Neuron (in vitro differentiated cells): ENCODE results near the gene PPFIA4.

Experiments
- H2AFZ ChIP-seq: one replicate; pipeline ENCODE4 v1.6.1; 2013; ENCODE audit warnings: low read depth, mild to moderate bottlenecking, inconsistent platforms, low read length, moderate library complexity
- H3K27me3 ChIP-seq: one replicate; pipeline ENCODE4 v1.6.1; 2013; ENCODE audit warnings: low read length; ENCODE audit not compliant: insufficient read depth
- H3K36me3 ChIP-seq: one replicate; pipeline ENCODE4 v1.6.1; 2013; ENCODE audit warnings: low read length; ENCODE audit not compliant: insufficient read depth
- H3K4me1 ChIP-seq: one replicate; pipeline ENCODE4 v1.6.1; 2013; ENCODE audit warnings: low read length; ENCODE audit not compliant: insufficient read depth
- H3K4me3 ChIP-seq: 2 replicates; pipeline ENCODE4 v1.5.1; 2013; ENCODE audit warnings: mild to moderate bottlenecking, low read length, moderate library complexity
- H3K9me3 ChIP-seq: one replicate; pipeline ENCODE4 v1.6.1; 2013; ENCODE audit warnings: low read length

PPFIA4 gene

DNA sequence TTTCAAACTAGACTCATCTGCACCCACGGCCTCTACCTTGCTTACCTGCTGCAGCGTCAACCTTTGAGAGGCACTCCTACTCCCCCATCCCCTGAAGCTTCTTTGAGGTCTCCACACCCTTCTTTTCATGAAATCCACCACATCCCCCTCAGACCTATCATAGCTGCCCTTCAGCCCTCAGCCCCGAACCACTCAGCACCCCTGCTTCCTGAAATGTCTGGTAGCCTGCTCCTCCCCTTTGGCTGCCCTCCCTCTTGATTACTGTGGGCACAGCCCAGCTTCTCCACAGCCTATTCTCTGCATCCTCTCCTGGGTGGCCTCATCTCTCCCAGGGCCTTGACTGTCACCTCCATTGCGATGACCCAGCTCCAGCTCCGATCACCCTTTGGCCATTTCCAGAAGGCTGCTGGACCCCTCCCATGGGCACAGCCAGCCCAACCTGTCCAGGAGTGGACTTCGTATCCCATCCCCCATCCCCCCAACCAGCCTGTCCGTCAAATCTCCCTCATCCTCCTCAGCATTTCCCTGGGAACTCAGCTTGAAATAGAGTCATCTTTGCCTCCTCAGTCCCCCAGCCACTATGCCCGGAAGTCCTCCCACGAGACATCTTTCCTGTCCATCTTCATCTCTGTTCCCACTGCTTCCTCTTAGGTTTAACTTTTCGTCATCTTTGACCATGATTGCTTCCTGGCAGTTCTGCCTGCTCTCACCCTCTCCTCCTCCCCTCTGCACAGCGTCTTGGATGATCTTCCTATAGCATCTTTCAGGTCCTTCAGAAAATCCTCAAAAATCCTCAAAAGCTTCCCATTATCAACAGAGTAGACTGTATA is 95.1 kb downstream of the PPFIA4 start:
- H2AFZ ChIP-seq, result no peak overlapping the region
- no peaks in the 10 kb centered on the region for H3K4me1 ChIP-seq
- no peaks in the 10 kb centered on the region for H3K9me3 ChIP-seq
- H3K4me3 ChIP-seq, result no peak overlapping the region
- H3K27me3 ChIP-seq, result peaks cover 39% of the 10 kb centered on the region
- no peaks in the 10 kb centered on the region for H3K36me3 ChIP-seq

DNA sequence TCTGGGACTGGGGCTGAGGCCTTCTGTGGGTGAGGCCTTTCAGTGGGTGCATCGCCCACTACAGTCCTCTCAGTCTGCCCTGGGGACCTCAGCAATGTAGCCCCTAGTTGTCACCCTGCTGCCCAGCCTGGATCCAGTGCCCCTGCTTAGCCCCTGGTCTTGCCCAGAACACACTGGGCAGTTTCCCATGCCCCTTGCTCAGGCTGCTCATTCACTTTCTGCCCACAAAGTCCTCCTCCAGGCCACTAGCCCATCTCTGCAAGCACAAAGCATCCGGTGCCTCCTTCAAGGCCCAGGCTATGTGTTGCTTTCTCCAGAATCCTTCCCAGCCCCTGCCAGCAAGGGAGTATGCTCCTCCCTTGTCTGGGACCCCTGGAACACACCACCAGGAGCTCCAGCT is 95.9 kb downstream of the PPFIA4 start:
- Histone ChIP-seq H3K4me1 (peaks cover under 1% of the 10 kb centered on the region), H3K36me3 (no peaks in the 10 kb centered on the region), H3K4me3 (no peak overlapping the region), H3K9me3 (no peaks in the 10 kb centered on the region), H2AFZ (no peak overlapping the region), H3K27me3 (peaks cover 43% of the 10 kb centered on the region)

DNA sequence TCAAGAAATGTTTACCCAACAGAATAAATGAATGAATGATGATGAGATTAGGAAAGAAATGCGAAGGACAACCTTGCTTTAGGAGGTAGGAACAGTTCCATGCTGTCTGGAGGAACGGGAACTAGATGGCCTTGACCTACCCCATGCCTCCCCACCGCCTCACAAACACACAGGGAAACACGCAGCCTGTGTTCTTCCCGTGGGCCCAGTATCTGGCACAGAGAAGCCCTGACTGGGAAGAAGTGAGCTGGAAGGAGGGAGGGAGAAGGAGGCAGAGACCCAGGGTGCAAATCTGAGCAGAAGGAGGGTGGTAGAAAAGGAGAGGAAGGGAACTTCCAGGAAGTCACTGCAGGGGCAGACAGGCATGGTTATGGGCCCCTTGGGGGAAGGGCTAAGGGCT is 97.7 kb downstream of the PPFIA4 start:
- Histone ChIP-seq H2AFZ (no peak overlapping the region), H3K9me3 (no peaks in the 10 kb centered on the region), H3K36me3 (no peaks in the 10 kb centered on the region), H3K4me3 (no peak overlapping the region), H3K27me3 (peaks cover 59% of the 10 kb centered on the region), H3K4me1 (peaks cover 4% of the 10 kb centered on the region)

DNA sequence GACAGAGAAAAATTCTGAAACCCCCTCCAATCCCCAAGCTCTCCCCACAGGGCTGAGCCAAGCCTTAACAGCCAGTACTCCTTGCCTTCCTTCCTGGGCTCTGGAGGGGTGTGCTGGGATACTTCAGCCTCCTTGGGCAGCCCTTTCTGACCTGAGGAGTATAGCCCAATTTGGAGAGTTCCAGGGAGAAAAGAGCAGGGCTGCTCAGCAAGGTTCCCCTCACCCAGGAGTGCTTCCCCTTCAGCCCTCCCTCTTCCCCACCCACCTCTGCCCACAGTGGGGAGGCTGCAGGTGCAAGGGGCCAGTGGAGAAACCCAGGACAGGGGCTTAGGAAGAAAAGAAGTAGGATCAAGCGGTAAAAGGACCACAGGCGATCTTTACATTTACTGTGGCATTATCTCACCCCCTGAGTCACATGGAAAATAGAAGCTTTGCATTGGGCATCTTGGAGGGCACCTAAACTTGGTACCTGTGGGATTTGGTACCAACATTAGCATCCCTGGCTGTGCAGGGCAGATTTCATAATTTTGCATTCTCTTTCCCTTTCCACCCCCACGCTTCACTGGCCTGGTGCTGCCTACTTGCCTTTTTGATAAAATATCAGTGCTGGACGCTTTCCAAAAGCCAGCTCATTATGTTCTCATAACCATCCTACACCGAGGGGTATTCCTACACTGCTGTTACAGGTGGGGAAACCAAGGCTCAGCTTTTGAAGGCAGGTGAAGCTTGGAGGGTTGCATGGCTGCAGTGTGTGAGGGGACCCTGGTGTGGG is 98.4 kb downstream of the PPFIA4 start:
- Histone ChIP-seq H3K27me3 (peaks cover 60% of the 10 kb centered on the region), H3K4me1 (peaks cover 4% of the 10 kb centered on the region), H2AFZ (no peak overlapping the region), H3K4me3 (no peak overlapping the region), H3K9me3 (no peaks in the 10 kb centered on the region), H3K36me3 (no peaks in the 10 kb centered on the region)

DNA sequence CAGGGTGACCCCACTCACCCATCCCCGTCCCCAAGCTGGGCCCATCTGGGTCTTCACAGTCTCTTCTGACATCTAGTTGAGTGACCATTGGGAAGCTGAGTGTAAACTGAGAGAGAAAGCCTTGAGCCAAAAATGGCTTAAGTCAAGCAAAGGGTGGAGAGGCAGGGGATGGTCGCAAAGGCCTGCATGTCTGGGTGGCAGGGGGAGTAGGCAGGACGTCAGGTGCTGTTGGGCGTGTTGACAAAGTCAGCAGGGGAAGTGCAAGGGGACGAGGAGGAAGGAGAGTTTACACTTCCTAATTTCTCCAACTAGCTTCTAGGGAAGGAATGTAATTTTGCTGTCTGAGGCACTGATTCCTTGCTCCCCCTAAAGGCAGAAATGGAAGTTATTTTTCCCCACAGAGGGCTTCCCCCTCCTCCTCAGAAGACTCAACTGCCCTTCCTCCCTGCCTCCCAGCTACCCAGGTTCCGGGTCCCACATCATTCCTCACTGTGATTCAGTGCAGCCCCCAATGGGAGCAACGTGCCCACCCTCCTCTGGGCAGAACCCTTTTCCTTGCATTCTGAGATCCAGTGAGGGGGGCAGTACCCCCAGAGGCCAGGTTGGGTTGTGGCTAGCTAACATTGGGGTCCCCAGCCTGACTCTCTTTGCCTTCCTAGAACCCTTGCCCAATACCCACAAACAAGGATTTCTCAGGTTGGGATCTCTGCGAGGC is 100.0 kb downstream of the PPFIA4 start:
- peaks cover 4% of the 10 kb centered on the region for H3K4me1 ChIP-seq
- peaks cover 57% of the 10 kb centered on the region for H3K27me3 ChIP-seq
- no peak overlapping the region for H2AFZ ChIP-seq
- H3K36me3 ChIP-seq, result no peaks in the 10 kb centered on the region
- no peaks in the 10 kb centered on the region for H3K9me3 ChIP-seq
- H3K4me3 ChIP-seq, result no peak overlapping the region

DNA sequence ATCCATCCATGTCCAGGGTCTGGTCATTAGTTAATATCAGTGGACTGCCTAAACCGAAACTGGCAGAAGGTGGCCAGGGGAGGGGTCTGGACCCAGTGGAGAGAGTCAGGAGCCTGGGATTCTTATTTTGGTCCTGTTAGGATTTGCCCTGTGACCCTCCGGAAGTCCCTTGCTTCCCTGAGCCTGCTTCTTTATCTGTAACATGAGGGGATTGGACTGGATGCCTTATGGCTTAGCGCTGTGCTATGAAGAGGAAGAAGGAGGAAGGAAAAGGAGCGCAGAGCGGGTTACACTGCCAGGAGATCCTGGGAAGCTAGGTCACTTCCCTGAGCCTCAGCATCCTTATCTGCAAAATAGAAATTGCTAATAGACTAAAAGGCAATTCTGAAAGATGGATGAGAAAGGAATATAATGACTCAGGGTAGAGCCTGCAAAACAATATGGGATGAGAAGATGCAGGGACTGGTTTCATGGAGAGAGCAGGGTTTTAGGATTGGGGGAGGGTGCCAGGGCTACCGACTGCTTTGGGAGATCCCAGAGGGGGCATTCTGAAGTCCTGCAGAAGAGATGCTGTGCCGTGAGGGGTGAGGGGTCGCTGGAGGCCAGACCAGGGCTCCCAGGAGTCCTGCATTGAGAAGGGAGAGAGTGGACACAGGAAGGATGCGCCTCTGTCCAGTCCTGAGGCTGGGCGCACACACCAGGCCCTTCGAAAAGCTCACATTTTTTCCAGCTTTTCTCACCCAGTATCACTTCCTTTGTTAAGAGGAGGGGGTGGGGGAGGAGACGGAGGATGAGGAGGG is 100.8 kb downstream of the PPFIA4 start:
- no peaks in the 10 kb centered on the region for H3K36me3 ChIP-seq
- peak overlapping the region; percentile 38 for H3K4me3 ChIP-seq
- no peaks in the 10 kb centered on the region for H3K9me3 ChIP-seq
- peaks cover 4% of the 10 kb centered on the region for H3K4me1 ChIP-seq
- H3K27me3 ChIP-seq, result peaks cover 52% of the 10 kb centered on the region
- peak overlapping the region; percentile 56 for H2AFZ ChIP-seq

DNA sequence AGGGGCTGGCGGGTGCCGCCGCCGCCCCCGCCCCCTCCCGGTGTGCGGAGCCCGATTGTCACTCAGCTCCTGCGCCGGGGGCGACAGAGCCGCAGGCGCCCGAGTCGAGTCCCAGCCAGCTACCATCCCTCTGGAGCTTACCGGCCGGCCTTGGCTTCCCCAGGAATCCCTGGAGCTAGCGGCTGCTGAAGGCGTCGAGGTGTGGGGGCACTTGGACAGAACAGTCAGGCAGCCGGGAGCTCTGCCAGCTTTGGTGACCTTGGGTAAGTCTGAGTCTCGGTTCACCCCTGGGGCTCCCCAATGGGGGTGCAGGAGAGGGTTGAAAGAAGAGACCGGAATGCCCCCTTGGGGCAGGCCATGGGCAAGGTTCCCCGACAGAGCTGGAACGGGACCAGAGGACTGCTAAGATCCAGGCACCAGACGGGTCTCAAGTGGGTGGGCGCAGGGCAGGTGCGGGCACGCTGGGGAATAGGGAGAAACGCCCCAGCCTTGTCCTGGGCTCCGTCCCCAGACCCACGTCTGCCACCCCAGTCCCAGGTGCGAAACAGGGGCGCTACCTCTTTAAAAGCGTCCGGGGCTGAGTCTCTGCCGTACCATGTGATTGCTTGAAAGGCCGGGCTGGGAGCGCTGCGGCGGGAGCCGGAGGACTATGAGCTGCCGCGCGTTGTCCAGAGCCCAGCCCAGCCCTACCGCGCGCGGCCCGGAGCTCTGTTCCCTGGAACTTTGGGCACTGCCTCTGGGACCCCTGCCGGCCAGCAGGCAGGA is 101.6 kb downstream of the PPFIA4 start, which contains the start of gene ADORA1:
Gene ADORA1, plus strand, starts transcription at position 61 of the 765 bp plus-strand sequence. CDS start 1,116 bp downstream, outside the sequence.
- H2AFZ ChIP-seq, result peak within 1 kb of the TSS; percentile 56
- H3K27me3 ChIP-seq, result peaks cover 50% of the 10 kb centered on the region
- H3K9me3 ChIP-seq, result no peaks in the 10 kb centered on the region
- H3K36me3 ChIP-seq, result no peaks in the 10 kb centered on the region
- peaks cover 4% of the 10 kb centered on the region for H3K4me1 ChIP-seq
- H3K4me3 ChIP-seq, result peak within 1 kb of the TSS; percentile 38

DNA sequence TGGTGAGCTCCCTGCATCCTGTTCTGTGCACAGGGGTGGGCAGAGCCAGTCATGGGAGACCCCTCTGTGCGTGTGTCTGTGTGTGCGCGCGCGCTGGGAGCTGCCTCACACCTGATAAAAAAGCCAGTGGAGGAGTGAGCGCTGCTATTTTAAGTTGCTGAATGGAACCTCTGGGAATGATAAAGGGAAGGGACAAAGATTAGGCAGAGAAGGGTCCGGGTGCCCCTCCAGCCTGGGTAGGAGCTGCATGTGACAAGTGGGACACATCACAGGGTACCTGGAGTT is 102.1 kb downstream of the PPFIA4 start:
- Histone ChIP-seq H3K4me3 (peak overlapping the region; percentile 38), H3K4me1 (peaks cover 4% of the 10 kb centered on the region), H3K9me3 (no peaks in the 10 kb centered on the region), H3K27me3 (peaks cover 50% of the 10 kb centered on the region), H2AFZ (peak overlapping the region; percentile 56), H3K36me3 (no peaks in the 10 kb centered on the region)
